Eye (tissue), 1 donor: ENCODE data around the gene CCDC81.
"Not testable (repeated sequence)": the region's sequence is repeated elsewhere in the genome, so short reads cannot be mapped to it uniquely, and the experiment has no call there.

Source experiments
- DNase-seq: peaks from one replicate; pipeline ENCODE4 v3.0.0-alpha.2; 2015

The CCDC81 gene

GRCh38 chr11:86390487-86390886 lies 15.8 kb downstream of the CCDC81 start:
- DNase-seq = no peak

- no peak for DNase-seq
Measured at GRCh38 chr11:86395061-86395551, 20.4 kb downstream of the CCDC81 start.

GRCh38 chr11:86396396-86396795 lies 21.7 kb downstream of the CCDC81 start:
- DNase-seq = no peak

DNA sequence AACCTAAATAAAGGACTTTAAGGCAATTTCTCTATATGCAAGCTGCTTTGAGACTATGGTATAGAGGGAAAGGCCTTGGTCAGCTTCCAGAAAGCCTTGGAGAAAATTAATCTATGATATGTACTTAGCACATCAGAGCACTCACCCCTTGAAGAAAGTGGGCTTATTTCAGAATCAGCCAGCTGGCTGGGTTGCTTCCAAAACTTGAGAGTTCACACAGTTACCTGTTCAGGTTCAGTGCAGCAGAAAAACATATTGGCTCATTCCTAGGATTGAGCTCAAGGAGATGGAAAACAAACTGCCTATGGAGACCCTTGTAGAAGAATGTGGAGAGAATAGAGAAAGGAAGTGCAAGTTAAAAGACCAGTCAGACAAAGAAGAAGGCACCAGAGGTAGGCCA lies 22.7 kb downstream of the CCDC81 start:
- no peak for DNase-seq

DNA sequence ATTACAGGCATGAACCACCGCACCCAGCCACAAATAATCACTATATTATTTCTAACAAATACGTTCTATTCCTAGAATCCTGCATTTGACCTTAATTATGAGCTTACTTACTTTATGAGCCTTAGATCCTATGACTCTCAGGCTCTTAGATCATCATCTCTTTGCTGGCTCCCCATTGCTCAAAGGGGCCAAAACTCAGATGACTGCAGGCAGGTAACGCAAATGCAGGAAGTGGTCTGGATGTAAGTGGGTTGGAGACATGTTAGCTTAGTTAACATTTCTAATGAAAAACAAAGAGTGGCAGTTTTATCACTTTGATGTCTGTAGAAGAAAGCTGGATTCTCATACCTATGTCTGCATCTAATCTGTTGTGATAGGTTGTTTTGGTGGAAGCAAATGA lies 23.4 kb downstream of the CCDC81 start:
- DNase-seq = no peak

GRCh38 chr11:86403458-86403857 lies 28.8 kb downstream of the CCDC81 start:
- DNase-seq = no peak

GRCh38 chr11:86408845-86409244 lies 34.2 kb downstream of the CCDC81 start:
- DNase-seq = no peak

GRCh38 chr11:86414032-86414431 lies 39.3 kb downstream of the CCDC81 start:
- DNase-seq = no peak

- DNase-seq = no peak
Measured at GRCh38 chr11:86415026-86415425, 40.3 kb downstream of the CCDC81 start.

DNA sequence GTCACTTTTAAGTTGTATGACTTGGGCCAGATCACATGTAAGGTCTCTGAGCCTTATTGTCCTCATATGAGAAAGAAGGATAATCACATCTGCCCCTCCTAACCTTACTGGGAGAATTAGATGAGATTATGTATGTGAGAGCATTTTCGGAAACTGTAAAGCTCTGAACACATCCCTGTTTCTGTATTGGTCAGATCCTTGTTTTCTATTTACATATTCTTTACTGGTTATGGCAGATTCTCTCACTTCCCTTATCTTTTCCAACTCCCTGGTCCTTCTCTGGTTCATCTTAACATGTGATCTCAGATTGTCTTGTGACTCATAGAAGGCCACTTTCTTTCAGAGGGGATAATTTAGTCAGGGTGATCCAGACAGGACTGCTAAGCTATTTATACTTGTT lies 41.8 kb downstream of the CCDC81 start:
- no peak for DNase-seq

GRCh38 chr11:86416951-86417350 lies 42.3 kb downstream of the CCDC81 start:
- DNase-seq = not testable (repeated sequence)

- DNase-seq = no peak
Measured at GRCh38 chr11:86418106-86418505, 43.4 kb downstream of the CCDC81 start.

DNA sequence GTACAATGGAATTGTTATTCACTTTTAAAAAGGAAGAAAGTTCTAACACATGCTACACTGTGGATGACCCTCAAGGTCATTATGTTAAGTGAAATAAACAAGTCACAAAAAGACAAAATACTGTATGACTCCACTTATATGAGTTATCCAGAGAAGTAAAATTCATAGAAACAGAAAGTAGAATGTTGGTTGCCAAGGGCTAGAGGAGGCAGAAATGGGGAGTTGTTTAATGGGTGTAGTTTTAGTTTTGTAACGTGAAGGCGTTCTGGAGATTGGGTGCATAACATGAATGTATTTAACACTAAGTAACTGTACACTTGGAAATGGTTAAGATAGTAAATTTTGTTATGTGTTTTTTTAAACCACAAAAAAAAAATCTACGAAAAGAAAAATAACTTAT lies 43.8 kb downstream of the CCDC81 start:
- no peak for DNase-seq

GRCh38 chr11:86418917-86419316 lies 44.2 kb downstream of the CCDC81 start:
- peak; percentile 9 for DNase-seq

GRCh38 chr11:86421946-86422345 lies 47.3 kb downstream of the CCDC81 start:
- DNase-seq = no peak

DNA sequence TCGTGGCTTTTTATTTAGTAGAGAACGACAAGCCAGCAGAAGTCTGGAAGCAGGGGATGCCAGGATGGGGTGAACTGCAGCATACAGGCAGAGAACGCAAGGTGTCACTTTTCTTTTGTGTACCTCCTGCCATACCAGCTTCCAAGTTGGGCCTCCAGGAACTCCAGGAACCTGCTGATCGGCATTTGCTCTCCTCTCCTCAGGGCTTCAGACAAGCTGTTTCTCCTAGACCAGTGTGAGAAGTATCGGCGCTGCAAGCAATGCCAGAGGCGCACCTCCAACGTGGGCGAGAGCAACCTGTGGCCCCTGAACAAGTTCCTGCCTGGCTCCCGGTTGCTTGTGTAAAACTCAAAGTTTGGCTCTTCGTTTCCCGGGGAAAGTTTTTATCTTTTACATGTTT lies 47.7 kb downstream of the CCDC81 start:
- DNase-seq = no peak

DNA sequence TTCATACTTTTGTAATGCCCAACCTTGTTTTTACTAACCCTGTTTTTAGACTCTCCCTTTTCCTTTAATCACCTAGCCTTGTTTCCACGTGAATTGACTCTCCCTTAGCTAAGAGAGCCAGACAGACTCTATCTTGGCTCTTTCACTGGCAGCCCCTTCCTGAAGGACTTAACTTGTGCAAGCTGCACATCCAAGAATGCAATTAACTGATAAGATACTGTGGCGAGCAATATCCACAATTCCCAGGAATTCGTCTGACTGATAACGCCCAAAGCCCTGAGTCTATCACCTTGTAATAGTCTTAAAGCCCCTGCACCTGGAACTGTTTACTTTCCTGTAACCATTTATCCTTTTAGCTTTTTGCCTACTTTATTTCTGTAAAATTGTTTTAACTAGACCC lies 48.8 kb downstream of the CCDC81 start:
- DNase-seq = not testable (repeated sequence)

DNA sequence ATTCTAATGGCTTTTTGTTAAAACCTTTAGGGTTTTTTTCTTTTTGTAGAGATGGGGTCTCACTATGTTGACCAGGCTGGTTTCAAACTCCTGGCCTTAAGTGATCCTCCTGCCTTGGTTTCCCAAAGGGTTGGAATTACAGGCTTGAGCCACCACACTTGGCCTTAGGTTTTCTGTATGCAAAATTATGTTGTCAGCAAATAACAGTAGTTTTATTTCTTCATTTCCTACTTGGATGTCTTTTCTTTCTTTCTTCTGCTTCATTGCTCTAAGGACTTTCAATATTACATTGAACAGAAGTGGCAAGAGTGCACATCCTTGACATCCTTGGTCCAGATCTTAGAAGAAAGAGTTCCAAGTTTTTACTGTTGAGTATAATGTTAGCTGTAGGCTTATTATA lies 52.8 kb downstream of the CCDC81 start:
- no peak for DNase-seq

DNA sequence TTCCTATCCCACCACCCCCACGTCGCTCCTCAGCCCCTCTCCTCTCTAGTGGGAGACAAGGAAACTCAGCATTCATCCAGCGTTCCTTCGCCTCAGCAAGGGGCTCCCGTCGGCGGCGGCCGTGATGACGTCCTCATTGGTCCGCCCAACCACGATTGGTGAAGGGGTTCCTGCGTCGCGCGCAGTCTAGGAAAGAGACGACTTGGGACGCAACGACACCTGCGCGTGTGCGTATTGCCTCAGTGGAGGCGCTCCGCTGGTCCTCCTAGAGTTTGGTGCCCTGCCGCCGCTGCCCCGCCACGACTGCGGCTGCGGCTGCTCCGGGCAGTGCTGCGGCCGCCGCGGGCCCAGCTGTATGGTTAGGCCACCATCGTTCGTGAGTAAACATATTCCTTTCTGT lies 56.6 kb downstream of the CCDC81 start:
- DNase-seq = no peak

DNA sequence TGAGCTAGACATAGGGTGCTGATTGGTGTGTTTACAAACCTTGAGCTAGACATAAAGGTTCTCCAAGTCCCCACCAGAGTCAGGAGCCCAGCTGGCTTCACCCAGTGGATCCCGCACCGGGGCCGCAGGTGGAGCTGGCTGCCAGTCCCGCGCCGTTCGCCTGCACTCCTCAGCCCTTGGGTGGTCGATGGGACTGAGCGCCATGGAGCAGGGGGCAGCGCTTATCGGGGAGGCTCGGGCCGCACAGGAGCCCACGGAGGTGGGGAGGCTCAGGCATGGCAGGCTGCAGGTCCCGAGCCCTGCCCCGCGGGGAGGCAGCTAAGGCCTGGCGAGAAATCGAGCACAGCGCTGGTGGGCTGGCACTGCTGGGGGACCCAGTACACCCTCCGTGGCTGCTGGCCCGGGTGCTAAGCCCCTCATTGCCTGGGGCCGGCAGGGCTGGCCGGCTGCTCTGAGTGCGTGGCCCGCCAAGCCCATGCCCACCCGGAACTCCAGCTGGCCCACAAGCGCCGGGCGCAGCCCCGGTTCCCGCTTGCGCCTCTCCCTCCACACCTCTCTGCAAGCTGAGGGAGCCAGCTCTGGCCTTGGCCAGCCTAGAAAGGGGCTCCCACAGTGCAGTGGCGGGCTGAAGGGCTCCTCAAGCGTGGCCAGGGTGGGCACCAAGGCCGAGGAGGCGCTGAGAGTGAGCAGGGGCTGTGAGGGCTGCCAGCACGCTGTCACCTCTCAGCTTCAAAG lies 58.8 kb downstream of the CCDC81 start:
- not testable (repeated sequence) for DNase-seq

GRCh38 chr11:86435711-86436110 lies 61.0 kb downstream of the CCDC81 start:
- no peak for DNase-seq

- no peak for DNase-seq
Measured at GRCh38 chr11:86438685-86439084, 64.0 kb downstream of the CCDC81 start.

GRCh38 chr11:86440305-86440716 lies 65.6 kb downstream of the CCDC81 start:
- DNase-seq = peak; percentile 16

DNA sequence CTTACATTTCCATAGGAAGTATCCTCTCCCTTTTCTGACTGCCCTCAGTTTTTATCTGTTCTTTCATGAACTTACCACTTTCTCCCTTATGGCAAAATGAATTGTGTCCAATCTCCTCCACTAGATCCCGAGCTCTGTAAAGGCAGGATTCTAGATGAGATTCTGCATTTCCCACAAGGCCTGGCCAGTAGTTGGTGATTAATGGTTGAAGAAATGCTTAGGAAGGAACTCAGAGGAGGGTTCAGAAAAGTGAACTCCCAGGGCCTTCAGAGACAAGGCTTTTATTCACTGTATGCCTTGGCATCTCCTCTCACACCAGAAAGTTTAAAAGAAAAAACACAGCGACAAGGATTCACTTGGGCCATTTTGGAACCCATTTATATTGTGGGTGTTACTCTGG lies 66.2 kb downstream of the CCDC81 start:
- DNase-seq = no peak

DNA sequence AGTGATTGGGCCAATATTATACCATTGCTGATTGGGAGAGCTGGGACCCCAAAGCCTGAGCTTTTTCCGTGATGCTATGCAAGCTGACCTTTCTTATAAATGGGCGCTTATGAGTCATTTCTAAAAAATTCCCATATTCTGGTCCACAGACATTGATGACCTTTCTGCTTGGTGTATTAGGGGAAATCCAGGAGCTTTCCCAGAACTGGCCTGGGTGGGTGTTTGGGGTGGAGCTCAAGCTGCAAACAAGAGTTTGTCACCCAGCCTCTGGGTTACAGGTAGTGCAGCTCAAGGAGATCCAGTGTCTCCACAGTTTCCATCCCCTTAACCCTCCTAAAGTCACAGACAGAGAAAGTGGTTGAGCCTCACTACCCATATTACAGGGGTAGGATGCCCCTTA lies 67.7 kb downstream of the CCDC81 start:
- no peak for DNase-seq
